Stimulated activated CD4-positive, alpha-beta T cell treated with anti-CD3 and anti-CD28 coated beads, Interleukin-12 subunit alpha, Interleukin-12 subunit beta, amount 100 ng/mL, for 48 hours (primary cell): Measurements from ENCODE around the gene RRAGD.

Experiments
- DNase-seq, 3 donors: peaks; one replicate each; pipeline ENCODE4 v3.0.0-alpha.2; 2020; ENCODE audit warnings: low read depth in 2 of 3, low spot score in 1 of 3

Gene RRAGD

DNA sequence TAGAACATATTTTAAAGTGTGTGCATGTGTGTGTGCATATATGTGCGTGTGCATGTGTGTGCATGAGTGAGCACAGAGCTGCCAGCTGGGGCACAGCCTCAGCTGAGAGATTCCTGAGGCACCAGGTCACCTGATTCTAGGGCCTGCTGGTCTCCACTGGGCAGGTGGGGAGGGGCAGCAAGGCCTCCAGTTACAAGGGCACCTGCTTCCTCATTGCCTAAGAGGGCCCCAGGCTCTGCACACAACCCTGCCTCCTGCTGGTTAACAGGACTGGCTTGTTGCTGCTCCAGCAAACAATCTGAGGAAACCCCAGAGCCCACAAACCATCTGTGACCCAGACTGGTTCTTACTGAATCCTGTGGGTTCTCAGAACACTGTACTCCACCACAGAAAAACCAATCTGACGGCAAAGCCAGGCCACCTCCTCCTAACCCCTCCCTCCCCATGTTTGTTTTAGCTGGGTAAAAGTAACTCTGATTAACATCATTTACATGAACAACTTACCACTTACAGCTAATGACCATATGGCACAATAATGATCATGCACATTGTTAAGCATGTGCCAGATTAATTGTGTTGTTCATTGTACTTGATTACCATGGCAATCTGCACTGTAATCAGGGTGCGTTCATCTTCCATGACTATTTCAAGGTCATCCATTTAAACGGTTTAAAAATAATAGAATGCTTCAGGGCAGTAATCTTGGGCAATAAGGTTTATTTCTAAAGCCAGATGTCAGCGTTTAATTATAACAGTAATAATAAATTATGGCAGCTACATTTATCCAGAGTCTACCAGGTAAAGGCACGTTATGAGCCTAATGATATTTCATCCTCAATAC lies 36.4 kb downstream of the RRAGD start:
- DNase-seq, result peak in 2 of 3 donors; percentile 30 to 31

DNA sequence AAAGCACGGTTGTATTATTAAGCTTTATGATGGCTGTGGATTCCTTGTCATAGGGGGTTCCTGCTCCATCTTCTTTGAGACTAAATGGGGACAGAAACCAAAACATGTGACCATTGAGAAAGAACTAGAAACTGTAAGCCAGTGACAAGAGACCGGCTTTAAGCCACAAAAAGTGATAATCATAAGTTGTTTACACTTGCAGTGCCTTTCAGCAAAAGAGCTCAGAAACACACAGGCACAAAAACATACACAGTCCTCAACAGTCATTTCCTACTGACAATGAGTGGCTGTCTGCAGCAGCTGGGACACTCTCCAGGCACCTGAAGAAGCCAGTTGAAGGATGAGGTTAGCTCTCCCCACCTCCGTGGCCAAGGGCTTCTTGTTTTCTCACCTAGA lies 39.6 kb downstream of the RRAGD start:
- DNase-seq, result no peak

DNA sequence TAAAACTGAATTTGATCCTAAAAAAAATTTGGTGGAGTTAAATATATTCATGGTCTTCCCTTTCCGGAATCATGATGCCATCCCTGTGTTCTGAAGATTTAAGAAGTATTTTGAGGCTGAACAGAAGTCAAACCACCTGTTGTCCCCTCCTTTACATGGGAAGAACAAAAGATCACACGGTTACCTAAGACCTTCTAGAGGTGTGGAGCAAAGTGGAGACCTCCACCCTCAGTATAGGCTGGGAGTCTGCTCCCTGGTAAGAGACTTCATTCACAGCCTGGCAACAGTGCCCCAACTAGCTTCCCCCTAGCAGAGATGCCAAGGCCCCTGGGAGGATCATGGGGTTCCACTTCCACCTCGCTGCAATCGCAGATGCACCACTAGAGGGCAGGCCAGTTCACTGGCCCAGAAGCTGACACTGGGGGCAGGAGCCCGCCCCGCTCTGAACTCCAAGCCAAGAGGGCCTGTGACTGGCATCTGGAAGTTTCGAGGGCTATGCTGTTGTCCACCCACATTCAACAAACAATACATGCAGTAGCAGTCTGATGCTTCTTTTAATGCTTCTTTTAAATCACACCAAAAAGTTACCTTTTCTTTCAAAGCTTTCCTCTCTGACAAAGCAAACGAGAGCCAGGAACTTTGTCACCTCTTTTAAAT lies 40.1 kb downstream of the RRAGD start:
- DNase-seq, result peak; percentile 57 to 73 (median 69)

DNA sequence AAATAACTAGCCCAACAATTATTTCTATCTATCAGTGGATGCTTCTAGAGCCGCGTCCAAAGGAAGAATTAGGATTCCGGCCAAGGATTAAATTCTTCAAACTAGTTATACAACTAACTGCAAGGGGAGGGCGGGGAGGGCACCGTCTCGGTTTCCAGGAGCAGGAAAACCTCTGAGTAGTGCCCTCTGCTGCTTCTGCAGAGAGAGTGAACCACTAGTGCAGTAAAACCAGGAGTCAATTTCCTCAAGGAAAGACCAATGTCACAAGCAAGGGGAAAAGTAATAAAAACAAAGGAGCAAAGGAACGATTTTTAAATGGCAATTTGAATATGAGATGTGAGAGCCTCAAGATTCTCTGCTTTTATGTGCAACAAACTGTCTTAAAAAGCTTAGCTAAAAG lies 43.1 kb downstream of the RRAGD start:
- no peak for DNase-seq

DNA sequence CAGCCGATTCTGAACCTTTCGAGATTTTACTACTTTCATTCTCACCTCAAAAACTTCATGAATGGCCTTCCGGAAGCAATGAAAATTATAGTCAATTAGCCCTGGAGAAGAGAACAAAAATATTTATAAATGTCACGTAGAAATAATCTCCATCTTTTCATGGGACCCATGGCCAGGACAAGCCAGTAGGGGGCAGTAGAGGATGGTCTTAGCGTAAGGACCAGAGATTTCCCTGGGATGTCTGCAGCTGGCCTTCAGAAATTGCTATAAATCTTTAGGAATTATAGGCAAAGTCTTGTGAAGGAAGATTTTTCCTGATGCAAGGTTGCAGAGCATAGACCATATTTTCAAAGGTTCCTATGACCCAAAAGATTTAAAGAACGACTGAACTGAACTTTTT lies 44.0 kb downstream of the RRAGD start:
- peak in 2 of 3 donors; percentile 54 to 73 for DNase-seq

DNA sequence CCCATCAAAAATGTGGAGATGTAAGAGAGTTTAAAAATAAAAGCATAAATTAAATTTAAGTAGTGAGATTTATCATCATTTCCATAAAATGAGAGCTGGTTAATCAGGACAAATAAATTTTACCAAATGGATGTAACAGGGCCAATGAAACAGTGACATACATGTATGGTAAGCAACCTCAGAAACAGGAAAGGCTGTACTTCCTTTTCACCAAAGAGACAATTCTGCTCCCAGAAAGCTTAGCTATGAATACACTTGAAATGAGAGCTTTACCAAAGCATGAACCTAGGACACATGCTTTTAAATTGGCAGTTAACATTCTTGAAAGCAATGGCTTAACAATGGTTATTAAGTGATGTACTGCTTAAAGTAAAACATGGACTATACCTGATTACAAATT lies 47.5 kb downstream of the RRAGD start:
- DNase-seq, result no peak

DNA sequence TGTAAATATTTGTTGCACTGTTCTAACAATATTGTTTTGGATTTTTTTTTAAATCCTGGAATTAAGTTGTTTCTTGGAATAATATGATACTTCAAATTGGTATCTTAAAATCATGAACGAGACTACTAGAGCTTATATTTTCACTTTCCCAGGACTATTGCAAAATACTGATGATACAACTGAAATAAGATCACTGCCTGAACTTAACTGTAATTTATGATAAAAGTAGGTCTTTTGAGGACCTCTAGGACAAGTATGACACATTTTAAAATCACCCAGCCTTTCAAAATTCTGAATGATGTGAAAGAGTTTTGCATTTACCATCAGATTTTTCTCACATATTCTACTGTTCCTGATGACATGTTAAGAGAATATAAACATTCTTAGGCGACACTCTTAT lies 50.9 kb downstream of the RRAGD start:
- no peak for DNase-seq

DNA sequence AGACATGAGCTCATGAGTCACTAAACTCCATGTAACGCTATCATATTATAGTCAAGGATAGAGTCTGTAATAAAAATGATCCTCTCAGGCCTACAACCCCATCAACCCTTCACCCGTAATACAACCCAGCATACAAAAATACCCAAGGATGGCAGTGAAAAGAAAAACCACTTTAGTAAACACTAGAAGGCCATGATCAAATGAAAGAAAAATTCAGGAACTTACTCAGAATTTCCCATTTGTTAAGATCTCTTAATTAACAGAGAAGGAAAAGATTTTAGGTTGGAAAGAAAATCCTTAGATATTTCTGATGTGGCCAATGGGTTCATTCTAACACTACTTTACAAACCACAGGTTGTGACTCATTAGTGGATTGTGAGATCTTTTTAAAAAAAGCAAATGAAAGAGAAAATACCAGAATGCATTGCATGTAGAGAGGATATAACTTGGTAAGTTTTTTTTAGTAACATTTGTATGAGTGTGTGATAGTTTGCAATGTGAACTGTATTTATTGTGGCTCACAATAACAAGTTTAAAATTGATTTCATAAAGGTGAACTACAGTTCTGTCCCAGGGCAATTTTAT lies 51.6 kb downstream of the RRAGD start:
- DNase-seq, result no peak

DNA sequence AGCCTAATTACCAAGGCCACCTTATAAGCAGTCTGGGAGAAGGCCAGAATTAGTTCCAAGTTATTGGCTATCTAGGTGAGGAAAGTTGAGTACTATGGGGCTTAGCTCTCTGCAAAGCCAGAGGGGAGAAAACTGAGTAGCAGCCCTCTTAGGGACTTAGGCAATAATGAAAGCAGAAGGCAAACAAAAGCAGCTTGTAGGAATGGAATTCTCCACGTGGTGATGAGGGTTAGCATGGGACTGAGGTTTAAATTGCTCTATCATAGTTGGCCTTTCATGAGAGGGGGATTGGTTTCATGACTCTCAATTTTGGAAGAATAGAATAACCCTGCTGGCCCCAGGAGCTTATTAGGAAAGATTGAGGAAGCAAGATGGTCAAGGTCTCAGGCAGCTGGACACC lies 52.5 kb downstream of the RRAGD start:
- DNase-seq, result no peak

DNA sequence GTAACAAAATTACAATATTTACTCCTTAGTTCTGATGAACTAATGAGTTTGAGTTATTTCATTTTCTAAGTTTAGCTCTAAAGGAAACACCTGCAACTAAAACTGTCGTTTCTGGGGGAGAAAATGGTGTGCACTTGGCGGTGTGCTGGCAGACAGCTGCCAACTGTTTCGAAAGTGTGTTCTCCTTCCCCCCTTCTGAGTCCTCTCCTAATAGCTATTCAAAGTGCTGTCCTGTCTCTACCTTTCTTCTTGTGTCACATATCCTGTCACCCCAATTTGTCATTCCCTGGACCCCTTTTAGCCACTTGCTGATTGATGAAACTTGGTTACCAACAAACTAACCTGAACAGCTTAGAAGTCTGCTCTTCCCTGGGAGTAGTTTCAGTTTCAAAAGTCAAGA lies 54.7 kb downstream of the RRAGD start:
- DNase-seq, result no peak

DNA sequence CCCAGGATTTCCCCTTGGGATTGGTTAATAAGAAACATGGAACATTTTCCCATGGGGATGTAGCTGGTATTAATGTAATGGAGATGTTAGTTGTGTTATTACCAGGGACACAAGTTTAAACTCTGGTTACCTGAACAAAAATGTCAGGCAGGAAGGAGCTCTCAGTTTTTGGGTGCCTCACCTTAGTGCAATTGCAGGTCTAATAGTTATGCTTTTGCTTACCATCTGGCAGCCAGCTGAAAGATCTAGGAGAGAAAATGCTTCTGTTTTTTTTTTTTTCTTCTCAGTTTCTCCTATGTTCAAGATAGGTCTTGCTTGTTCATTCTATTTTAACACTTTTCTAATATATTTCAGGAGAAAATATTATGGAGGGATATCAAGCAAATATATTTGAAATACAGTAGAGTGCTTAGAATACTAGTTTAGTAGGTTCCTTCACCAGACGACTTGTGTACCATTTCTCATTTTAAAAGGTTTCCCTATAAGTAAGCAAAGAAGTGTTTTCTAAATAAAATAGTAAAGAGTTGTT lies 55.4 kb downstream of the RRAGD start:
- DNase-seq, result no peak

DNA sequence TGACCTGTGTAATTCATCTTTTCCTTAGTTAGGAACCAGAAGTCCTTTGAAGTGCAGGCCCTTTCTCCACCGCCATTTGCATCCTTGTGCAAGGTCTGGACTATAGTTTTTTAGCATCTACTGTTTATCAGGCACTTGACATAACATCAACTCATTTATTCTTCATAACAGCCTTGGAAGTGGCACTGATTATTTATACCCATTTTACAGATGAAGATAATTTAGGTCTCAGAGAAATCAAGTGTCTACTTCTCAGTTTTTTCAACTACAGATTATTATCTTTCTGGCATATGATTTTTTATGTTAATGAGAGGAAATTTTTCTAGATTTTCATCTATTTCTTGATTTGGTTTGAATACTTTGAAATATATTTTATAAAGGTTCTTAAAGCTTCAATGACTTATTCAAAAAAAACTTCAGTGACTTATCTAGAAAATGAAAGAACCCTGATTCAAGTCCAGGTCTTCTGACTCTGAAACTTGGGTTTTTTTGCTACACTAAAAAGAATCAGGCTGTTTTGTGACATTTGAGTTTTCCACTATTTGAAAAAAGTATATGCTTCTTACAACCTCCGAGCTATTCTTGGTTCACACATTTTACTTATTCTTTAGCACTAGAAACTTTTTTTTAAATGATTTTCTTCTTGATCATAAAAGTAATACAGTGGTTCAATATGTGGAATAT lies 56.4 kb downstream of the RRAGD start:
- DNase-seq, result no peak

DNA sequence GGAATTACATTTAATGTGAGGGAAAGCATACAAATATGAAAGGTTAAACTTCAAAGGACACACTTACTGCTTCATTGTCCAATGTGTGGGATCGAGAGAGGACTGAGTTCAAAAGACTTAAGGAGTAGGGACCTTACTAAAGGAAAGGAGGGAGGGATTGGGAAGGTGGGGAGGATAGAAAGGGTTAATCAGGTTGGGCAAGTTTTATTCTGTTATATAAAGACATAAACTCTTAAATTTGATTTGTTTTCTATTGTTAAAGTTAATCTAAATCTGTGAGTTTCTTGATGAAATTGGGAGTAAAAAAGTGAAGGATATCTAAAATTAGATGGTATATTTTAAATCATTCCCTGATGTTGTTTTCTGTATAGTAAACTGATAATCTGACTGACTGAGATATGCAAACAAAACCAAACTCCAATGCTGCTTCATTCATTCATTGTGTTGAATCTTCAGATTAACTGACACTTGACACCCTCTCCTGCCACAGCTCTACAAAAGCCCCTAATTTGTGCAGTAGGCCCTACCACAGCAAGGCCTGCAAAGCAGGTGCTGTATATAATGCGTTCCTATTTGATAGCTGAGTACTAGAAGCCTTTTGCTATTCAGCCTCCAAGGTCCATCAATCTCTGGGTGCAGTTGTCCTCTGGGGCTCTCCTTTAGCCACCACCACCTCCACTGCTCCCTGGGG lies 58.2 kb downstream of the RRAGD start:
- no peak for DNase-seq

DNA sequence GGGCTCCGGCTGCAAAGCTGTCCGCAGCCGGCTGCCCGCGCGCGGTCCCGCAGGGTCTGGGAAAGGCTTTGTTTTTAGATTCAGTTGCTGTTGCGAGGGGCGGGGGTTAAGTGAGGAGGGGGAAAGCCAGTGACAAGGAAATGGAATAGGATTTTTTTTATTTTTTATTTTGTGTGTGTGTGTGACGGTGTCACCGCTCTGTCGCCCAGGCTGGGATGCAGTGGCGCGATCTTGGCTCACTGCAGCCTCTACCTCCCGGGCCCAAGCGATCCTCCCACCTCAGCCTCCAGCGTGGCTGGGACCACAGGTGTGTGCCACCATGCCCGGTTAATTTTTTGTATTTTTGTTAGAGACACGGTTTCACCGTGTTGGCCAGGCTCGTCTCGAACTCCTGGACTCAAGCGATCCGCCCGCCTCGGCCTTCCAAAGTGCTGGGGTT lies 58.9 kb downstream of the RRAGD start:
- DNase-seq, result no peak

DNA sequence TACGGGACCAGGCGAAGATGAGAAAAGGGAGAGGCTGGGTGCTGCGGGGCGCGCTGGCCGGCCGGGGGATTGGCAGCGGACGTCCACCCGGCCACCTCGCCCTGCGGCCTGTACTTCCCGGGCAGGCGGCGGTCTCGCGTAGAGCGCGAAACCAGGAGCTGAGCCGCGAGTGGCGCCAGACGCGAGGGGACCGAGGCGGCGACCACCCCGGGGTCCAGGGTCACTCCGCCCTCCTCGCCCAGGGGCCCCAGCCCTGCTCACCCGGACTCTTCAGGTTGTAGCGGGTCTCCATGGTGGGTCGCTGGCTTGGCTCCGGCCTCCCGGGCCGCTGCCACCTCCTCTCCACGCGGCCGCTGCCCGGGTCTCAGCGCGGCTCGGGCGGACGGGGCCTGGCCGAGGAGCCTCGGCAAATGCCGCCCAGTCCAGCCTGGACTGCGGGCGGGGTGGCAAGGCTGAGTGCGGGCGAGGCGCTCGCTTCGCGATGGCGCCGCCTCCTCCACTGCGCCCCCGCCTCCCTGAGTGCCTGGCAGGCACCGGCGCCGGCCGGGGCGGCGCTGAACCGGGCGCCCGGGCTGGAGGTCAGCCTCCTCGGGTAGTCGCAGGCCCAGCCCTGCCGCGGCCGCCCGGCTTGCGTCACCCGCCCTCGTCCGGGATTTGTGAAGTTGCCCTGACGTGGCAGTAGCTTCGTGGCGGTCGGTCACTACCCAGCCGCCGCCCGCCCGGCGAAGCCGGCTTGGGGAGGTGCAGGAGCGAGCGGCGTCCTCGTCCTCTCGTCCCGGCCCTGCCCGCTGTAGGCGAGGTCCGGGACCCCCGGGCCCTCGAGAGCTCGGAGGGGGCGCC lies 59.6 kb downstream of the RRAGD start, which contains the start of gene UBE2J1:
Gene UBE2J1 (minus strand): TSS at position 445 of the 840 bp plus-strand sequence. CDS start 153 bp downstream, at position 292.
- peak; percentile 47 to 77 (median 52) for DNase-seq

DNA sequence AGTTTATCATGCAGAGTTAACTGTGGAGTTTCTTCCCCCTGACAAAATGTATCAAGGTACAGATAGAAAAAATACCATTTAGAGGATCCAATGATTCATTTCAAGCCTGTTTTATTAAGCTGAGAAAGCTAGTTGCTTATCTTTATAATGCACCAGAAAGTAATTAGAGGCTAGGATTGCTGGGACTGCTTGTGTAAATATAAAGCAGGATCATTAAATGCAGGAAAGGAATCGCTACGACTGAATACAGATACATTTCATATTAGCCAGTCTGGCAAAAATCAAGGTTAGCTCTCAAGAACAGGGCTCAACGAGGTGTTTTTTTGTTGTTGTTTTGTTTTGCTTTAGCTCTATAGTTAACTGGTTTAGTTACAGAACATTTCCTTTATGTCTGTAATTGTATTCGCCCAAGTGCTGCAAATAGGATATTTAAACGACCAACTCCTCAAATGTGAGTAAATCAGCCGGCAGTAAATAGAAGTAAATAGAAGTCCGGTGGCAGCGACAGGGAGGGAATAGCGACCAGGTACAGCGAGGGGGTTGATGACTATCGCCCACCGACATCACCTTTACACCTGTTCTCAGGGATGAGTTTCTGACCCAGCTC lies 60.3 kb downstream of the RRAGD start:
- DNase-seq, result no peak

DNA sequence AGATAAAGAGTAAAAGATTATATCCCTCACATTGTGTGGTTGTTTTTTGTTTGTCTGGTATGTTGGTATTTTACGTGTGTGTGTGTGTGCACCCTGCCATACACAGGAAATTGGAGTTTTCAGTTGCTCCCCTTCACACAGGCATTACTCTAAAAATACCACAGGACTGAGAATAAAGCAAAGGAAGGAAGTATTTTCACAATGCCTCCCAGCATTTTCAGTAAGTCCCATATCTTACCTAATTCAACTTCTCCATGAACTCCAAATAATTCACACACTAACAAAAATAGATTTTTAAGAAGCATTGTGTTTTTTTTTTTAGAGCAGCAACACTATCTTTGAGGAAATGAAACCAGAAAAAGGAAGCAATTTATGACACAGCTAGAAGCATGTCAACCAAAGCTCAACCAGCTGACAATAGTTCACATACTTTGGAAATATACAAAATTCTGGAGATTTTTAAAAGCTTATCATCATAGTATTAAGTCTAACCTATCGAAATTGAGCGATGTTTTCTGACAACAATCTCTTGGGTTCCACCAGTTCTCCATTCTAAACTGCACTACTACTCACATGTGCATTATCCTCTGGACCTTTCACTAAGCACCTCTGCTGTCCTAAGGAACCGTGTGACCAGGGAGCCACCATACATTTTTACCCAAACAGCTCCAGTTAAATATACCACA lies 61.6 kb downstream of the RRAGD start:
- DNase-seq, result no peak

DNA sequence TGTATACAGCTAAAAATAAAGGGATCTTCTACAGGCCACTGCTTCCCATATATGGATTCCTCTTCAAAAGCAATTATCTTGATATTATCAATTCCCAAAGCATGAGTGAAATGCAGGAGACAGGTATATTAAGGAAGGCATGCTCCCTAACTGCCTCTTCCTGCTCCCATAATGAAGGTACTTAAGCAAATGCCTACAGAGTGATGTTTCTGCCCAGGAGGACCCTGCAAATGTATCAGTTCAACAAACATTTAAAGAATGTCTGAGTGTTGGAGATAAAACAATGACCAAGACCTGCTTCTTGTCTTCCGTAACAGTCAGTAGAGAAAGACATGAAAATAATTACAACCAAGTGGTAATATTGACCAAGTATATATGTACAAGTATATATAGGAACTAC lies 63.7 kb downstream of the RRAGD start:
- no peak for DNase-seq

DNA sequence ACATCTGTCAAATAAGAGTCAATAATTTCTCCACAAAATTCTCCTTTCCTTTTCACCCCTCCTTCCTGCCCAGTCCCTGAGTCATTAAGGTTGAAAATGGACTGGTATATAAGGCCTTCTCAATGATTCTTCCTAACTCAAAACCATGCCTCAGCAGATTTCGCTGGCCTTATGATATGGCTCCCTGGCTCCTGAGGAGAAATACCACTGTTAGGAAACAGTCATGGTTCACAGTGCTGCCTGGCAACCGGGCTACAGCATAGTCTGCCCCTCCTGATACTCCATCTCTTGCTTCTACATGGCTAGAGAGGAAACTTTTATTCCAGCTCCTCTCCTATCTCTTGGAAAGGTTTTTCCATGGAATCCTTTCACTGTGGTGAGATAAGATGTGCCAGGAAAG lies 64.2 kb downstream of the RRAGD start:
- DNase-seq, result no peak
